Progenitor cell of endocrine pancreas (in vitro differentiated cells): Measurements from ENCODE around the gene CDON. TPM values are rescaled to one million over a fixed set of nuclear protein-coding genes. Genes with fewer than 3 reads are reported as not detected.

ENCODE experiments used
- DNase-seq: peaks from one replicate; pipeline ENCODE4 v3.0.0; 2021; ENCODE audit warnings: low spot score; ENCODE audit not compliant: unreplicated experiment
- H3K27ac Mint-ChIP-seq: 2 replicates; pipeline ENCODE4 v1.8.0; 2021; ENCODE audit warnings: mild to moderate bottlenecking, moderate library complexity, mixed read lengths
- H3K27me3 Mint-ChIP-seq: 2 replicates; pipeline ENCODE4 v1.8.0; 2021; ENCODE audit warnings: mixed read lengths
- H3K36me3 Mint-ChIP-seq: 2 replicates; pipeline ENCODE4 v1.8.0; 2022; ENCODE audit warnings: mixed read lengths; ENCODE audit not compliant: insufficient read depth
- H3K4me1 Mint-ChIP-seq: 2 replicates; pipeline ENCODE4 v1.8.0; 2021; ENCODE audit warnings: low read depth, mixed read lengths
- H3K4me3 Mint-ChIP-seq: 2 replicates; pipeline ENCODE4 v1.8.0; 2021; ENCODE audit warnings: low read depth, mild to moderate bottlenecking, moderate library complexity, mixed read lengths
- H3K9me3 Mint-ChIP-seq: 2 replicates; pipeline ENCODE4 v1.8.0; 2021; ENCODE audit warnings: low read depth, mixed read lengths
- total RNA-seq: library from RNA; stranded (reverse); gene quantifications from 2 replicates; pipeline ENCODE4 v1.2.1, GENCODE V29; 2021
- TF ChIP-seq, protein P1 (sequence below): fragments of 200-600 bp; sonication (generic); IDR thresholded peaks from one replicate; pipeline ENCODE4 v1.5.0; 2021; ENCODE audit warnings: antibody characterized with exemption, mild to moderate bottlenecking; ENCODE audit not compliant: unreplicated experiment

CDON gene
- total RNA-seq, 1 donor from 2014 or later, result 26.4 TPM

DNA sequence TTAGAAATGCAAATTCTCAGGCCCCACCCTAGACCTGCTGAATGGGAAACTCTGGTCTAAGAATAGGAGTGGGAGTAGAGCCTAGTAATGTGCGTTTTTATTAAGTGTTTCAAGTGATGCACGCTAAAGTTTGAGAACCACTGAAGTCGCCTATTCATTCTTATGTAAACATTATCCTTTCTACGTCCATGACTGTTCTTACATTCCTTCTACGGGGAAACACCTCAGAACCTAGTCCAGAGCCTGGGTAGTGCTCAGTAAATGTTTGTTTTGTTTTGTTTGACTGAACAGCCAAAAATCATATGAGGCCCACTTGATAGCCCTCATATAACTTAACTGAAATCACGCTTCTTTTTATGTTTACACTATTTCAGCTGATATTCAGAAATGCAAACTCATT is 87.0 kb downstream of the CDON start:
- Mint-ChIP-seq H3K36me3 (peaks cover 2% of the 10 kb centered on the region), H3K4me3 (no peak overlapping the region)

DNA sequence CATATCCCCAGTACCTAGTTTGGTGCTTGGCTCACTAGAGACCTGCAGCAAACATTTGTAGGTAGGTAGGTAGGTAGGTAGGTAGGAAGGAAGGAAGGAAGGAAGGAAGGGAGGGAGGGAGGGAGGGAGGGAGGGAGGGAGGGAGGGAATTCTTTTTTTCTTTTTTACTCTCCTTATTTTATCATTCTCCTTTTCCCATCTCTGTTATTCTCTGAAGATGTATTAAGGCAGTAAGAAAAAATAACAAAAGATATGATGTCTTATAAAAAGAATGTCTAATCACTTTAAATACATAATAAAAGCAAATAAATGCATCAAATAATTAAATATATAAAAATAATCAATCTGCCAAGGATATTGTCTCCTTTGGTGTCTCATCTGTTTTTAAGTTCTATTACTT is 88.4 kb downstream of the CDON start:
- H3K4me3 Mint-ChIP-seq, result no peak overlapping the region
- no peak for DNase-seq
- TF ChIP-seq, protein P1, sequence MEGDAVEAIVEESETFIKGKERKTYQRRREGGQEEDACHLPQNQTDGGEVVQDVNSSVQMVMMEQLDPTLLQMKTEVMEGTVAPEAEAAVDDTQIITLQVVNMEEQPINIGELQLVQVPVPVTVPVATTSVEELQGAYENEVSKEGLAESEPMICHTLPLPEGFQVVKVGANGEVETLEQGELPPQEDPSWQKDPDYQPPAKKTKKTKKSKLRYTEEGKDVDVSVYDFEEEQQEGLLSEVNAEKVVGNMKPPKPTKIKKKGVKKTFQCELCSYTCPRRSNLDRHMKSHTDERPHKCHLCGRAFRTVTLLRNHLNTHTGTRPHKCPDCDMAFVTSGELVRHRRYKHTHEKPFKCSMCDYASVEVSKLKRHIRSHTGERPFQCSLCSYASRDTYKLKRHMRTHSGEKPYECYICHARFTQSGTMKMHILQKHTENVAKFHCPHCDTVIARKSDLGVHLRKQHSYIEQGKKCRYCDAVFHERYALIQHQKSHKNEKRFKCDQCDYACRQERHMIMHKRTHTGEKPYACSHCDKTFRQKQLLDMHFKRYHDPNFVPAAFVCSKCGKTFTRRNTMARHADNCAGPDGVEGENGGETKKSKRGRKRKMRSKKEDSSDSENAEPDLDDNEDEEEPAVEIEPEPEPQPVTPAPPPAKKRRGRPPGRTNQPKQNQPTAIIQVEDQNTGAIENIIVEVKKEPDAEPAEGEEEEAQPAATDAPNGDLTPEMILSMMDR, result no peak
- H3K36me3 Mint-ChIP-seq, result peaks cover 2% of the 10 kb centered on the region
- H3K9me3 Mint-ChIP-seq, result no peaks in the 10 kb centered on the region
- H3K27ac Mint-ChIP-seq, result no peak overlapping the region
- peaks cover 9% of the 10 kb centered on the region for H3K4me1 Mint-ChIP-seq
- H3K27me3 Mint-ChIP-seq, result no peaks in the 10 kb centered on the region

More for the DNA sequence above, 87.0 kb downstream of the CDON start:
- Mint-ChIP-seq H3K27me3 (no peaks in the 10 kb centered on the region), H3K4me1 (peaks cover 11% of the 10 kb centered on the region), H3K27ac (no peak overlapping the region), H3K9me3 (no peaks in the 10 kb centered on the region)
- no peak for DNase-seq
- TF ChIP-seq, protein P1, result no peak

DNA sequence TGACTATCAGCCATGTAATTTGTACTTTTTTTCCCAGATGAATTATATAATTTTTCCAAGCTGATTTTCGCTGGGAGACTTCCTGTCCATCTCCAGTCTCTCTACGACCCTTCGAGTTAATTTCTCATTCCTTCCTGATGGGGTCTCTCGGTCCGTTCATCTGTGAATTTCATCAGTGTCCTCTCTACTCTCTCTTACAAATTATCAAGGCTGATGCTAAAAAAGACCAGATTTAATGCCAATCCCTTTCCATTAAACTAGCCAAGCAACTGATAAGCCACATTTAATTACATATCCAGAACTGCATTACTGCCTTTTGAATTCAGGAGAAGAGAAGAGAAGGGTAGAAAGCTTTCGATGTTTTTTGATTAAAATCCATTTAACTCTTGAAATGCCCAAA is 91.0 kb downstream of the CDON start:
- Mint-ChIP-seq H3K9me3 (no peaks in the 10 kb centered on the region), H3K27me3 (no peaks in the 10 kb centered on the region), H3K36me3 (peaks cover 3% of the 10 kb centered on the region), H3K4me3 (no peak overlapping the region), H3K27ac (no peak overlapping the region), H3K4me1 (peaks cover 2% of the 10 kb centered on the region)
- TF ChIP-seq, protein P1, result no peak
- no peak for DNase-seq

DNA sequence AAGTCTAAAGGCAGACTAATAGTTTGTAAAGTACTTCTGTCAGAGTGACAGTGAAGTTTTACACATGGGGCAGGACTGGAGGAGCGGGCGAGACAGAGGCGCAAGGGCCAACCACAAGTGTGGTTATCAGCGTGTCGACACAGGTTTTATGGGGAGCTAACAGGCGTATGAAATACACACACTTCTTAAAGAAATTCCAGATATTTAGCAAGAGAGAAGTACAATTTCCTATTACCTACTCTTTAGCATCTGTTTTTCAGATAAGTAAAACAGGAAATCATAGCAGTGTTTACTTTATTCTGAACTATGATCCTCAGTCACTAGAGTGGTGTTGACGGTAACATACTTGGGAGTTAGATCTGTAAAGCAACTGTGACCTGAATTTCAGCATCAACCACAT is 94.3 kb downstream of the CDON start:
- TF ChIP-seq, protein P1, result no peak
- H3K36me3 Mint-ChIP-seq, result peaks cover 7% of the 10 kb centered on the region
- H3K27ac Mint-ChIP-seq, result no peak overlapping the region
- no peak for DNase-seq
- H3K9me3 Mint-ChIP-seq, result peaks cover under 1% of the 10 kb centered on the region
- H3K27me3 Mint-ChIP-seq, result no peaks in the 10 kb centered on the region
- H3K4me1 Mint-ChIP-seq, result peaks cover 4% of the 10 kb centered on the region
- no peak overlapping the region for H3K4me3 Mint-ChIP-seq

DNA sequence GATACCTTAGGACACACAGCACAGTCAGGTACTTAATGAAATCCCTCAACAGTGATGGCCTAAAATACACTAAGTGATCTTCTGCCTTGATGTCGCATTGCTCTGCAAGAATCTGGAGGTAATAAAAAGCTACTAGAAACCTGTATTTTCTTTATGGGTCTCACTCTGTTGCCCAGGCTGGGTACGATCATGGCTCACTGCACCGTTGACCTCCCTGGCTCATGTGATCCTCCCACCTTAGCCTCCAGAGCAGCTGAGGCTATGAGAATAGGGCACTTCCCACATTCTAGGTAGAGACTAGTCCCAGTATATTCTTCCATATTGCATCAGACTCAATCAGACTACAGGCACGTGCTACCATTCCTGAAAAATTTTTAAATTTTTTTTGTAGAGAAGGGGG is 95.2 kb downstream of the CDON start:
- no peak overlapping the region for H3K4me3 Mint-ChIP-seq
- H3K36me3 Mint-ChIP-seq, result peaks cover 15% of the 10 kb centered on the region
- peaks cover 9% of the 10 kb centered on the region for H3K9me3 Mint-ChIP-seq
- no peak overlapping the region for H3K27ac Mint-ChIP-seq
- H3K4me1 Mint-ChIP-seq, result peaks cover 4% of the 10 kb centered on the region
- TF ChIP-seq, protein P1, result no peak
- H3K27me3 Mint-ChIP-seq, result no peaks in the 10 kb centered on the region
- DNase-seq, result no peak
